Fibroblast of lung (primary cell): ENCODE measurements around the gene ZEB2. TPM values are rescaled to one million over a fixed set of nuclear protein-coding genes. Genes with fewer than 3 reads are reported as not detected.

Experiments
- DNase-seq, 2 donors: peaks; one replicate each; pipeline versions ENCODE4 v3.0.0 to v3.0.0-alpha.2; 2010; ENCODE audit warnings: low read depth in 2 of 2
- H2AFZ ChIP-seq: 2 replicates; pipeline ENCODE4 v1.5.1; 2012; ENCODE audit warnings: low read length, control low read depth, inconsistent platforms
- H3K27ac ChIP-seq: 2 replicates; pipeline ENCODE4 v1.5.1; 2011; ENCODE audit warnings: low read length, control low read depth; ENCODE audit not compliant: insufficient read depth
- H3K27me3 ChIP-seq: 2 replicates; pipeline ENCODE4 v1.5.1; 2011; ENCODE audit warnings: mild to moderate bottlenecking, low read length; ENCODE audit not compliant: control insufficient read depth, insufficient read depth
- H3K36me3 ChIP-seq: 2 replicates; pipeline ENCODE4 v1.5.1; 2011; ENCODE audit warnings: low read length; ENCODE audit not compliant: control insufficient read depth, insufficient read depth
- H3K4me1 ChIP-seq: 2 replicates; pipeline ENCODE4 v1.5.1; 2011; ENCODE audit warnings: low read length; ENCODE audit not compliant: control insufficient read depth, insufficient read depth; ENCODE audit errors: extremely low read depth
- H3K4me2 ChIP-seq: 2 replicates; pipeline ENCODE4 v1.5.1; 2011; ENCODE audit warnings: low read length, control low read depth; ENCODE audit not compliant: insufficient read depth; ENCODE audit errors: extremely low read depth
- H3K4me3 ChIP-seq, 4 experiments: fragments of 200-600 bp in 1 of 4; sonication (generic) in 1 of 4; replicated peaks in 1 of 4; 2 replicates each; pipeline ENCODE4 v1.5.1; 2011 to 2016; ENCODE audit warnings: low read length in 4 of 4, low read depth in 3 of 4, mild to moderate bottlenecking in 3 of 4, control low read depth in 2 of 4, inconsistent platforms in 1 of 4, mixed read lengths in 1 of 4; ENCODE audit not compliant: insufficient read depth in 1 of 4; ENCODE audit errors: control extremely low read depth in 1 of 4
- H3K79me2 ChIP-seq: 2 replicates; pipeline ENCODE4 v1.5.1; 2012; ENCODE audit warnings: mild to moderate bottlenecking, low read length, inconsistent platforms; ENCODE audit not compliant: control insufficient read depth, insufficient read depth
- H3K9ac ChIP-seq: 2 replicates; pipeline ENCODE4 v1.5.1; 2011; ENCODE audit warnings: mild to moderate bottlenecking, low read length, control low read depth; ENCODE audit not compliant: insufficient read depth
- H3K9me3 ChIP-seq: 2 replicates; pipeline ENCODE4 v1.5.1; 2012; ENCODE audit warnings: low read depth, low read length; ENCODE audit not compliant: control insufficient read depth, insufficient read depth
- H4K20me1 ChIP-seq: 2 replicates; pipeline ENCODE4 v1.5.1; 2011; ENCODE audit warnings: low read length; ENCODE audit not compliant: control insufficient read depth, insufficient read depth; ENCODE audit errors: extremely low read depth
- CTCF ChIP-seq, 2 donors: IDR thresholded peaks in 1 of 2; conservative IDR thresholded peaks in 1 of 2; 1 replicate in 1 of 2; 2 replicates in 1 of 2; pipeline ENCODE4 v1.5.1; 2011 to 2012; ENCODE audit warnings: low read length in 2 of 2, control low read depth in 1 of 2, inconsistent platforms in 1 of 2, low read depth in 1 of 2, mild to moderate bottlenecking in 1 of 2
- EZH2 ChIP-seq: IDR thresholded peaks from 2 replicates; pipeline ENCODE4 v1.5.1; 2012; ENCODE audit warnings: low read length, control low read depth, mild to moderate bottlenecking; ENCODE audit errors: missing control alignments
- polyA plus RNA-seq, 2 donors: library from polyadenylated mRNA; depleted of rRNA in 1 of 2; stranded (reverse) in 1 of 2; unstranded in 1 of 2; fragments of >200 nt; gene quantifications; 2 replicates each; pipeline ENCODE4 v1.2.1, GENCODE V29; 2011 to 2012; ENCODE audit warnings: missing spikeins in 1 of 2
- total RNA-seq: library from RNA; depleted of rRNA; stranded (reverse); fragments of >200 nt; gene quantifications from 2 replicates; pipeline ENCODE4 v1.2.1, GENCODE V29; 2014

The ZEB2 gene
- total and polyA plus RNA-seq, 2 donors (not counting 1 experiment from before 2014, with no cell fraction given), result 91.0 to 130 TPM

GRCh38 chr2:144545787-144546186, 25.9 kb upstream of the ZEB2 start:
- no peaks in the 10 kb centered on the region for H3K36me3 ChIP-seq
- no peak overlapping the region for H2AFZ ChIP-seq
- no peaks in the 10 kb centered on the region for H3K79me2 ChIP-seq
- H3K9me3 ChIP-seq, result no peaks in the 10 kb centered on the region
- no peak for DNase-seq
- H3K27ac ChIP-seq, result no peak overlapping the region
- H4K20me1 ChIP-seq, result no peaks in the 10 kb centered on the region
- H3K4me3 ChIP-seq, result no peak overlapping the region
- TF ChIP-seq CTCF (conservative IDR thresholded peaks at IDR 0.05 in 1 of 2, IDR thresholded peaks at IDR 0.05 in 1 of 2; ENCODE audit: low read depth in 1 of 2, low read length in 2 of 2), result no peak
- no peak for TF ChIP-seq EZH2
- no peaks in the 10 kb centered on the region for H3K27me3 ChIP-seq
- H3K4me2 ChIP-seq, result no peak overlapping the region
- H3K9ac ChIP-seq, result no peak overlapping the region
- peaks cover 5% of the 10 kb centered on the region for H3K4me1 ChIP-seq

- no peaks in the 10 kb centered on the region for H4K20me1 ChIP-seq
- TF ChIP-seq CTCF (conservative IDR thresholded peaks at IDR 0.05 in 1 of 2, IDR thresholded peaks at IDR 0.05 in 1 of 2; ENCODE audit: low read depth in 1 of 2, low read length in 2 of 2), result no peak
- TF ChIP-seq EZH2, result no peak
- no peaks in the 10 kb centered on the region for H3K79me2 ChIP-seq
- no peak overlapping the region for H3K4me3 ChIP-seq
- no peak overlapping the region for H3K4me2 ChIP-seq
- H3K27ac ChIP-seq, result no peak overlapping the region
- no peak overlapping the region for H3K9ac ChIP-seq
- no peaks in the 10 kb centered on the region for H3K27me3 ChIP-seq
- DNase-seq, result no peak
- no peak overlapping the region for H2AFZ ChIP-seq
- no peaks in the 10 kb centered on the region for H3K9me3 ChIP-seq
- no peaks in the 10 kb centered on the region for H3K36me3 ChIP-seq
- H3K4me1 ChIP-seq, result peaks cover 5% of the 10 kb centered on the region
Observed at GRCh38 chr2:144544053-144544452, 24.1 kb upstream of the ZEB2 start.

GRCh38 chr2:144541396-144541795, 21.5 kb upstream of the ZEB2 start:
- H3K79me2 ChIP-seq, result no peaks in the 10 kb centered on the region
- no peak for TF ChIP-seq CTCF (conservative IDR thresholded peaks at IDR 0.05 in 1 of 2, IDR thresholded peaks at IDR 0.05 in 1 of 2; ENCODE audit: low read depth in 1 of 2, low read length in 2 of 2)
- TF ChIP-seq EZH2, result no peak
- no peak overlapping the region for H3K27ac ChIP-seq
- H2AFZ ChIP-seq, result no peak overlapping the region
- no peak overlapping the region for H3K9ac ChIP-seq
- no peaks in the 10 kb centered on the region for H4K20me1 ChIP-seq
- H3K4me1 ChIP-seq, result no peaks in the 10 kb centered on the region
- H3K36me3 ChIP-seq, result no peaks in the 10 kb centered on the region
- no peaks in the 10 kb centered on the region for H3K9me3 ChIP-seq
- DNase-seq, result peak; percentile 23 to 40
- H3K4me3 ChIP-seq, result no peak overlapping the region
- no peak overlapping the region for H3K4me2 ChIP-seq
- no peaks in the 10 kb centered on the region for H3K27me3 ChIP-seq
